Activated CD4-positive, alpha-beta T cell treated with anti-CD3 and anti-CD28 coated beads, Interleukin-2, amount 10 ng/mL, durations not matched to agents 24 days and 14 days (primary cell): ENCODE data around the gene SYF2. TPM values are rescaled to one million over a fixed set of nuclear protein-coding genes. Genes with fewer than 3 reads are reported as not detected.
"Not testable (repeated sequence)": the region's sequence is repeated elsewhere in the genome, so short reads cannot be mapped to it uniquely, and the experiment has no call there.

Experiments
- DNase-seq: peaks from one replicate; pipeline ENCODE4 v3.0.0; 2022
- H3K27ac Mint-ChIP-seq: one replicate; pipeline ENCODE4 v1.8.0; 2022; ENCODE audit warnings: mild to moderate bottlenecking, mixed read lengths
- H3K27me3 Mint-ChIP-seq: one replicate; pipeline ENCODE4 v1.8.0; 2022; ENCODE audit warnings: mixed read lengths
- H3K36me3 Mint-ChIP-seq: one replicate; pipeline ENCODE4 v1.8.0; 2022; ENCODE audit warnings: low read depth, mild to moderate bottlenecking, mixed read lengths
- H3K4me1 Mint-ChIP-seq: one replicate; pipeline ENCODE4 v1.8.0; 2021; ENCODE audit warnings: mixed read lengths
- H3K4me3 Mint-ChIP-seq: one replicate; pipeline ENCODE4 v1.8.0; 2022; ENCODE audit warnings: mild to moderate bottlenecking, moderate library complexity, mixed read lengths
- H3K9me3 Mint-ChIP-seq: one replicate; pipeline ENCODE4 v1.8.0; 2021; ENCODE audit warnings: mixed read lengths
- intact Hi-C: fragments of 100-400 bp; cut with micrococcal nuclease; formaldehyde crosslinking; loops from one replicate; pipeline ENCODE4 v1.15.1; 2023
- total RNA-seq: library from RNA; stranded (reverse); gene quantifications from 2 replicates; pipeline ENCODE4 v1.2.3, GENCODE V29; 2022

The SYF2 gene
- 36.9 and 40.7 TPM in 2 replicates for total RNA-seq

- Mint-ChIP-seq H3K36me3 (peaks cover 30% of the 10 kb centered on the region), H3K9me3 (no peaks in the 10 kb centered on the region), H3K27ac (no peak within 1 kb of the TSS), H3K4me1 (peaks cover 20% of the 10 kb centered on the region), H3K4me3 (no peak within 1 kb of the TSS), H3K27me3 (no peaks in the 10 kb centered on the region)
- peak; percentile 96 for DNase-seq
- intact Hi-C loops, result loop anchor here (1.0 to 10.0 kb wide), 4 partner anchors 8 to 487 kb away; partner anchors contain the start of genes CLIC4 and RSRP1
Observed at GRCh38 chr1:25232027-25232865, at the start of gene SYF2. Gene SYF2 (minus strand): TSS chr1:25232502. CDS start chr1:25232467, 35 bp downstream.

- H3K4me3 Mint-ChIP-seq, H3K27ac Mint-ChIP-seq, H3K9me3 Mint-ChIP-seq, H3K36me3 Mint-ChIP-seq, H3K27me3 Mint-ChIP-seq, intact Hi-C loops, DNase-seq, H3K4me1 Mint-ChIP-seq: not testable (repeated sequence)
Observed at GRCh38 chr1:25279693-25280111, 47.4 kb upstream of the SYF2 start.

GRCh38 chr1:25278790-25279189, 46.5 kb upstream of the SYF2 start:
- H3K9me3 Mint-ChIP-seq, H3K4me1 Mint-ChIP-seq, H3K36me3 Mint-ChIP-seq, DNase-seq, H3K27ac Mint-ChIP-seq, H3K27me3 Mint-ChIP-seq, intact Hi-C loops, H3K4me3 Mint-ChIP-seq: not testable (repeated sequence)

GRCh38 chr1:25278358-25278757, 46.1 kb upstream of the SYF2 start:
- H3K27me3 Mint-ChIP-seq, intact Hi-C loops, H3K4me1 Mint-ChIP-seq, H3K9me3 Mint-ChIP-seq, H3K36me3 Mint-ChIP-seq, H3K27ac Mint-ChIP-seq, DNase-seq, H3K4me3 Mint-ChIP-seq: not testable (repeated sequence)

GRCh38 chr1:25277295-25277694, 45.0 kb upstream of the SYF2 start:
- H3K4me3 Mint-ChIP-seq, H3K4me1 Mint-ChIP-seq, DNase-seq, H3K9me3 Mint-ChIP-seq, H3K27ac Mint-ChIP-seq, H3K36me3 Mint-ChIP-seq, intact Hi-C loops, H3K27me3 Mint-ChIP-seq: not testable (repeated sequence)

- H3K4me1 Mint-ChIP-seq, intact Hi-C loops, H3K4me3 Mint-ChIP-seq, H3K27ac Mint-ChIP-seq, H3K27me3 Mint-ChIP-seq, H3K9me3 Mint-ChIP-seq, H3K36me3 Mint-ChIP-seq, DNase-seq: not testable (repeated sequence)
Observed at GRCh38 chr1:25275648-25276047, 43.3 kb upstream of the SYF2 start.

GRCh38 chr1:25272238-25272637, 39.9 kb upstream of the SYF2 start, which contains the start of gene RHD:
Gene RHD (plus strand): TSS chr1:25272509. CDS start chr1:25272548, 39 bp downstream.
- intact Hi-C loops, H3K4me1 Mint-ChIP-seq, H3K9me3 Mint-ChIP-seq, H3K36me3 Mint-ChIP-seq, DNase-seq, H3K27ac Mint-ChIP-seq, H3K4me3 Mint-ChIP-seq: not testable (repeated sequence)
- H3K27me3 Mint-ChIP-seq, result peaks cover 15% of the 10 kb centered on the region

- H3K9me3 Mint-ChIP-seq, H3K36me3 Mint-ChIP-seq, intact Hi-C loops, H3K4me1 Mint-ChIP-seq, DNase-seq: not testable (repeated sequence)
- peak overlapping the region; percentile 82 for H3K27ac Mint-ChIP-seq
- H3K27me3 Mint-ChIP-seq, result peaks cover 11% of the 10 kb centered on the region
- peak overlapping the region; percentile 84 for H3K4me3 Mint-ChIP-seq
Observed at GRCh38 chr1:25268143-25268760, 36.0 kb upstream of the SYF2 start.

- peak overlapping the region; percentile 84 for H3K4me3 Mint-ChIP-seq
- peak; percentile 96 for DNase-seq
- peaks cover 11% of the 10 kb centered on the region for H3K4me1 Mint-ChIP-seq
- intact Hi-C loops, H3K36me3 Mint-ChIP-seq, H3K9me3 Mint-ChIP-seq: not testable (repeated sequence)
- H3K27ac Mint-ChIP-seq, result peak overlapping the region; percentile 82
- H3K27me3 Mint-ChIP-seq, result peaks cover 11% of the 10 kb centered on the region
Observed at GRCh38 chr1:25267288-25268142, 35.2 kb upstream of the SYF2 start.

- H3K36me3 Mint-ChIP-seq, intact Hi-C loops, H3K9me3 Mint-ChIP-seq: not testable (repeated sequence)
- peaks cover 11% of the 10 kb centered on the region for H3K27me3 Mint-ChIP-seq
- DNase-seq, result peak; percentile 76
- peaks cover 11% of the 10 kb centered on the region for H3K4me1 Mint-ChIP-seq
- H3K4me3 Mint-ChIP-seq, result peak overlapping the region; percentile 93
- peak overlapping the region; percentile 88 for H3K27ac Mint-ChIP-seq
Observed at GRCh38 chr1:25266554-25267287, 34.4 kb upstream of the SYF2 start.

- intact Hi-C loops, DNase-seq, H3K4me3 Mint-ChIP-seq, H3K27me3 Mint-ChIP-seq, H3K4me1 Mint-ChIP-seq, H3K9me3 Mint-ChIP-seq, H3K36me3 Mint-ChIP-seq: not testable (repeated sequence)
- H3K27ac Mint-ChIP-seq, result peak overlapping the region; percentile 56
Observed at GRCh38 chr1:25260336-25260735, 28.0 kb upstream of the SYF2 start.

- intact Hi-C loops, H3K4me1 Mint-ChIP-seq, H3K9me3 Mint-ChIP-seq, H3K4me3 Mint-ChIP-seq, DNase-seq, H3K36me3 Mint-ChIP-seq, H3K27me3 Mint-ChIP-seq: not testable (repeated sequence)
- H3K27ac Mint-ChIP-seq, result peak overlapping the region; percentile 56
Observed at GRCh38 chr1:25259813-25260212, 27.5 kb upstream of the SYF2 start.

GRCh38 chr1:25257196-25257595, 24.9 kb upstream of the SYF2 start:
- H3K4me3 Mint-ChIP-seq, result no peak overlapping the region
- no peak overlapping the region for H3K27ac Mint-ChIP-seq
- H3K4me1 Mint-ChIP-seq, result peaks cover 3% of the 10 kb centered on the region
- H3K27me3 Mint-ChIP-seq, result no peaks in the 10 kb centered on the region
- intact Hi-C loops, result no loop called here
- no peaks in the 10 kb centered on the region for H3K9me3 Mint-ChIP-seq
- DNase-seq, result no peak
- H3K36me3 Mint-ChIP-seq, result peaks cover 1% of the 10 kb centered on the region
